Endodermal cell (in vitro differentiated cells): ENCODE data around the gene ZNF232. TPM values are rescaled to one million over a fixed set of nuclear protein-coding genes. Genes with fewer than 3 reads are reported as not detected.
"Not testable (repeated sequence)": the region's sequence is repeated elsewhere in the genome, so short reads cannot be mapped to it uniquely, and the experiment has no call there.

Experiments
- DNase-seq: peaks from one replicate; pipeline ENCODE4 v3.0.0-alpha.2; 2017
- H3K27ac ChIP-seq: 2 replicates; pipeline ENCODE4 v1.5.1; 2013; ENCODE audit warnings: mild to moderate bottlenecking, low read depth, low read length, moderate library complexity
- H3K27me3 ChIP-seq: 2 replicates; pipeline ENCODE4 v1.6.1; 2013; ENCODE audit warnings: mild to moderate bottlenecking, low read length, moderate library complexity; ENCODE audit not compliant: insufficient read depth, control insufficient read depth, poor library complexity, severe bottlenecking
- H3K36me3 ChIP-seq: 2 replicates; pipeline ENCODE4 v1.7.0; 2013; ENCODE audit warnings: mild to moderate bottlenecking, low read length, moderate library complexity; ENCODE audit not compliant: control insufficient read depth, insufficient read depth
- H3K4me1 ChIP-seq: one replicate; pipeline ENCODE4 v1.7.0; 2013; ENCODE audit warnings: low read length; ENCODE audit not compliant: control insufficient read depth, insufficient read depth
- H3K4me3 ChIP-seq: 2 replicates; pipeline ENCODE4 v1.5.1; 2013; ENCODE audit warnings: mild to moderate bottlenecking, low read length, moderate library complexity
- H3K9ac ChIP-seq: 2 replicates; pipeline ENCODE4 v1.6.1; 2013; ENCODE audit warnings: mild to moderate bottlenecking, low read length, moderate library complexity; ENCODE audit not compliant: poor library complexity, severe bottlenecking; ENCODE audit errors: extremely low read depth
- H3K9me3 ChIP-seq: 2 replicates; pipeline ENCODE4 v1.6.1; 2013; ENCODE audit warnings: mild to moderate bottlenecking, low read length, moderate library complexity; ENCODE audit not compliant: control insufficient read depth
- H3K27ac Mint-ChIP-seq: 2 replicates; pipeline ENCODE4 v1.8.0; 2020; ENCODE audit warnings: mixed read lengths
- H3K27me3 Mint-ChIP-seq: 2 replicates; pipeline ENCODE4 v1.8.0; 2021; ENCODE audit warnings: mild to moderate bottlenecking, mixed read lengths; ENCODE audit not compliant: insufficient read depth
- H3K36me3 Mint-ChIP-seq: 2 replicates; pipeline ENCODE4 v1.8.0; 2020; ENCODE audit warnings: low read depth, mixed read lengths
- H3K4me1 Mint-ChIP-seq: 2 replicates; pipeline ENCODE4 v1.8.0; 2020; ENCODE audit warnings: mixed read lengths
- H3K4me3 Mint-ChIP-seq: 2 replicates; pipeline ENCODE4 v1.8.0; 2020; ENCODE audit warnings: mild to moderate bottlenecking, moderate library complexity, mixed read lengths
- H3K9me3 Mint-ChIP-seq: 2 replicates; pipeline ENCODE4 v1.8.0; 2020; ENCODE audit warnings: mild to moderate bottlenecking, mixed read lengths
- WGBS, 2 experiments: methylation state at CpG; one replicate each; pipeline versions ENCODE4 v1.1.5 to v1.1.7; 2013; ENCODE audit warnings: missing lambda C conversion rate in 2 of 2, mixed read lengths in 1 of 2; ENCODE audit not compliant: insufficient coverage in 1 of 2, insufficient read length in 1 of 2; 5-methylcytosine and 5-hydroxymethylcytosine counted together
- total RNA-seq, 2 donors: library from RNA; stranded (reverse); fragmentation: NEBNext Ultra II Directional in 1 of 2; extraction: Animal tissue kit (Norgen Biotek cat#: 25700) in 1 of 2; gene quantifications; 2 replicates in 1 of 2; 3 replicates in 1 of 2; pipeline ENCODE4 v1.2.1, GENCODE V29; 2021
- TF ChIP-seq, protein P1 (sequence below): fragments of 200-600 bp; sonication (generic); conservative IDR thresholded peaks from 2 replicates; pipeline ENCODE4 v1.5.0; 2021; ENCODE audit warnings: antibody characterized with exemption, mild to moderate bottlenecking

The ZNF232 gene
- total RNA-seq, 2 donors from 2014 or later, result 27.2 to 32.1 TPM

DNA sequence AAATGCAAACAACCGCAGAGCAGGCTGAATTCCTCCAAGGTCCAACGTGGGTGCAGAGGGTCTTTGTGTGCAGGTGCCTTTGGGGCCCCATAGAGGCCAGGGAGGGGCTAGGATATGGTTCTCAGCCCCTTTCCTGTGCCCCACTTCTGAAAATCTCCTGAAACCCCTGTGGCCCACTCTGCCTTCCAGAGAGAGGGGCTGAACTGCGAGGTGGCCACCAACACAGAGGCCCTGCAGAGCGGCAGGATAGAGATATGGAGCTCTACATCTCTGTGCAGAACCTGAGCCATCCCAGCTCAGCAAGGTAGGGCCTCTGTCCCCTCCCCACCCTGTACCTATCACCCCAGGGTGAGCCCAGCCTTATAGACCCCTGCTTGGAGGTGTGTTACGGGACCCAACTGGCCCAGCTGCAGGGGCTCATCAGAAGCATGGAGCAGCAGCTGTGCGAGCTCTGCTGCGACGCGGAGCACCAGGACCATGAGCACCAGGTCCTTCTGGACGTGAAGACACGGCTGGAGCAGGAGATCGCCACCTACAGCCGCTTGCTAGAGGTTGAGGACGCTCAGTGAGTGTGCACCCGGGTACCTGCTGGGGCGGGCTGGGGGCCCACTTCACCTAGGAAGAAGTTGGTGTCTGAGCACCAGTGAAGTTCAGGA, 9.6 kb upstream of the ZNF232 start:
- Histone ChIP-seq H3K27ac (no peak overlapping the region), H3K4me3 (no peak overlapping the region), H3K9ac (no peak overlapping the region), H3K27me3 (peaks cover 34% of the 10 kb centered on the region), H3K9me3 (no peaks in the 10 kb centered on the region), H3K4me1 (no peaks in the 10 kb centered on the region), H3K36me3 (no peaks in the 10 kb centered on the region)
- Mint-ChIP-seq H3K36me3 (no peaks in the 10 kb centered on the region), H3K4me3 (peak overlapping the region; percentile 57), H3K27me3 (peaks cover 81% of the 10 kb centered on the region), H3K27ac (no peak overlapping the region), H3K9me3 (peaks cover 12% of the 10 kb centered on the region), H3K4me1 (no peaks in the 10 kb centered on the region)
- TF ChIP-seq, protein P1, sequence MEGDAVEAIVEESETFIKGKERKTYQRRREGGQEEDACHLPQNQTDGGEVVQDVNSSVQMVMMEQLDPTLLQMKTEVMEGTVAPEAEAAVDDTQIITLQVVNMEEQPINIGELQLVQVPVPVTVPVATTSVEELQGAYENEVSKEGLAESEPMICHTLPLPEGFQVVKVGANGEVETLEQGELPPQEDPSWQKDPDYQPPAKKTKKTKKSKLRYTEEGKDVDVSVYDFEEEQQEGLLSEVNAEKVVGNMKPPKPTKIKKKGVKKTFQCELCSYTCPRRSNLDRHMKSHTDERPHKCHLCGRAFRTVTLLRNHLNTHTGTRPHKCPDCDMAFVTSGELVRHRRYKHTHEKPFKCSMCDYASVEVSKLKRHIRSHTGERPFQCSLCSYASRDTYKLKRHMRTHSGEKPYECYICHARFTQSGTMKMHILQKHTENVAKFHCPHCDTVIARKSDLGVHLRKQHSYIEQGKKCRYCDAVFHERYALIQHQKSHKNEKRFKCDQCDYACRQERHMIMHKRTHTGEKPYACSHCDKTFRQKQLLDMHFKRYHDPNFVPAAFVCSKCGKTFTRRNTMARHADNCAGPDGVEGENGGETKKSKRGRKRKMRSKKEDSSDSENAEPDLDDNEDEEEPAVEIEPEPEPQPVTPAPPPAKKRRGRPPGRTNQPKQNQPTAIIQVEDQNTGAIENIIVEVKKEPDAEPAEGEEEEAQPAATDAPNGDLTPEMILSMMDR, result no peak
- 93% methylated on average over 10 to 16 of the region's 16 CpGs for WGBS, 2 experiments
- DNase-seq, result peak; percentile 58

DNA sequence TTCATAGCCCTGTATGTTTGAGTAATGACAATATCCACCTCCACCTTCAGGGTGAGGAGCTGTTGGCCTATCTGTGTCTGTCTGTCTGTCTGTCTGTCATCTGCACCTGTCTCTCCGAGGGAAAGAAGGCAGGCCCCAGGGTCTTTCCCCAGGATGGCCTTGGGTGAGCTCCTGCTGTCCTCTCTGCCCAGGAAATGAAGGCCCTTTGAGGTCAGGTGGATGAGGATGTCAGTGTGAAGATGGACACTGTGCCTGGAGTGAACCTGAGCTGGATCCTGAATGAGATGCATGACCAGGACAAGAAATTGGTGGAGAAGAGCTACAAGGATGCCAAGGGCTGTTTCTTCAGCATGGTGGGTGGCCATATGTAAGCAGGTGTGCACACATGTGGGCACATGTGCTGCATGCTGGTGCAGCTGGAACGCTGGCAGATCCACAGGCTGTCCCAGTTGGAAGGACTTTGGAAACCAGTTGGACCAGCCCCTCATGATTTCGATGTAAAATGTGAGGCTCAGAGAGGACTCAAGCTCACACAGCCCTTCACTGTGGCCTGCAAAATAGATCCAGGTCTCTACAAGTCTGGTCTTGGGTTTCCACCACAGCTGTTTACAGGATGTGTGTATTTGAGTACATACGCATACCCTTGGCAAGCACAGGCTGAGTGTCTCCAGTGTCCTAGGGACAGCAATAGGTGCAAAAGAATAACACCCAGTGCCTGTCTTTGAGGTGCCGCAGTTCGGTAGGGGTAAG, 8.9 kb upstream of the ZNF232 start:
- not testable (repeated sequence) for H3K4me1 Mint-ChIP-seq, H3K4me3 Mint-ChIP-seq, H3K36me3 Mint-ChIP-seq, H3K9me3 ChIP-seq, H3K27ac Mint-ChIP-seq, H3K27ac ChIP-seq, H3K36me3 ChIP-seq, H3K9ac ChIP-seq, H3K4me3 ChIP-seq, H3K4me1 ChIP-seq
- 89 to 94% methylated on average over 3 to 6 of the region's 6 CpGs for WGBS, 2 experiments
- H3K9me3 Mint-ChIP-seq, result peaks cover 12% of the 10 kb centered on the region
- peaks cover 78% of the 10 kb centered on the region for H3K27me3 Mint-ChIP-seq
- H3K27me3 ChIP-seq, result peaks cover 31% of the 10 kb centered on the region
- peak; percentile 37 for DNase-seq

DNA sequence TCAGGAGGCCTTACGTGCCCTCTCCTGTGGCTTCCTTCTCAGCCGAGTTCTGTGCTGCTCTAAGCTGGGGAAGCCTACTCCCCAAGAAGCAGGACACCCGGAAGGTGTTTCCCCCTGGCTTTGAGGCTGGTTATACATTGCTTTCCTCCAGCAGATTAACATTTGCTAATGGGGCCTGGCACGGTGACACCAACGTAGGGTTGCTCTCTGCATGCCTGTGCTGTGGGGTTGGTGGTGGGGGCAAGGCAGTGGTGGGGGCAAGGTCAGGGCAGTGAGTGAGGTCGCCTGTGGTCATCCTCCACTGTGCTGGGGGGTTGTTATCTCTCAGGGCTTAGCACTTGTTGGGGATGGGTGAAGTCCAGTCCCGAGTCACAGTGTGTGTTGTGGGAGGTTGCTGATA, 8.4 kb upstream of the ZNF232 start:
- Histone ChIP-seq H3K4me1 (no peaks in the 10 kb centered on the region), H3K27me3 (peaks cover 31% of the 10 kb centered on the region), H3K4me3 (no peak overlapping the region), H3K27ac (no peak overlapping the region), H3K9ac (no peak overlapping the region), H3K9me3 (no peaks in the 10 kb centered on the region), H3K36me3 (no peaks in the 10 kb centered on the region)
- TF ChIP-seq, protein P1, result no peak
- DNase-seq, result peak; percentile 37
- Mint-ChIP-seq H3K9me3 (peaks cover 14% of the 10 kb centered on the region), H3K27ac (no peak overlapping the region), H3K4me1 (no peaks in the 10 kb centered on the region), H3K27me3 (peaks cover 80% of the 10 kb centered on the region), H3K36me3 (no peaks in the 10 kb centered on the region), H3K4me3 (no peak overlapping the region)
- WGBS, 2 experiments, result 88 to 89% methylated on average over 5 to 7 of the region's 7 CpGs
